CD14-positive monocyte (primary cell): Measurements from ENCODE around the gene ANKRD50. TPM values are rescaled to one million over a fixed set of nuclear protein-coding genes. Genes with fewer than 3 reads are reported as not detected.

Experiments
- DNase-seq, 3 donors: peaks; one replicate each; pipeline ENCODE4 v3.0.0-alpha.2; 2011 to 2022
- H2AFZ ChIP-seq: 2 replicates; pipeline ENCODE4 v1.6.0; 2012; ENCODE audit warnings: mild to moderate bottlenecking, low read depth, low read length, inconsistent platforms; ENCODE audit not compliant: insufficient read depth, poor library complexity, severe bottlenecking
- H3K27ac ChIP-seq, 2 donors: 1 replicate in 1 of 2; 2 replicates in 1 of 2; pipeline ENCODE4 v1.5.1; 2012 to 2013; ENCODE audit warnings: low read length in 2 of 2, control low read depth in 1 of 2, inconsistent platforms in 1 of 2, low read depth in 1 of 2, mild to moderate bottlenecking in 1 of 2
- H3K27me3 ChIP-seq, 2 donors: one replicate each; pipeline versions ENCODE4 v1.6.0 to v1.6.1; 2011 to 2013; ENCODE audit warnings: low read length in 2 of 2; ENCODE audit not compliant: control insufficient read depth in 2 of 2, insufficient read depth in 2 of 2
- H3K36me3 ChIP-seq, 2 donors: replicated peaks in 1 of 2; 1 replicate in 1 of 2; 2 replicates in 1 of 2; pipeline versions ENCODE4 v1.5.1 to v1.6.1; 2012 to 2013; ENCODE audit warnings: low read length in 2 of 2, control low read depth in 1 of 2, inconsistent platforms in 1 of 2, mild to moderate bottlenecking in 1 of 2; ENCODE audit not compliant: insufficient read depth in 2 of 2, control insufficient read depth in 1 of 2
- H3K4me1 ChIP-seq, 2 donors: 1 replicate in 1 of 2; 2 replicates in 1 of 2; pipeline versions ENCODE4 v1.5.1 to v1.6.1; 2012 to 2013; ENCODE audit warnings: low read length in 2 of 2, control low read depth in 1 of 2, inconsistent platforms in 1 of 2, mild to moderate bottlenecking in 1 of 2, moderate library complexity in 1 of 2; ENCODE audit not compliant: insufficient read depth in 2 of 2, control insufficient read depth in 1 of 2
- H3K4me2 ChIP-seq: replicated peaks from 2 replicates; pipeline ENCODE3; 2012; ENCODE audit warnings: low read length, moderate library complexity, mild to moderate bottlenecking; ENCODE audit not compliant: poor library complexity, severe bottlenecking; ENCODE audit errors: extremely low read depth
- H3K4me3 ChIP-seq, 3 experiments: fragments of 200-600 bp in 1 of 3; sonication (generic) in 1 of 3; replicated peaks in 1 of 3; 1 replicate in 2 of 3; 2 replicates in 1 of 3; pipeline ENCODE4 v1.5.1; 2011 to 2013; ENCODE audit warnings: low read length in 3 of 3, mild to moderate bottlenecking in 3 of 3, control low read depth in 2 of 3, low read depth in 2 of 3, inconsistent platforms in 1 of 3, moderate library complexity in 1 of 3
- H3K79me2 ChIP-seq: 2 replicates; pipeline ENCODE4 v1.6.0; 2012; ENCODE audit warnings: mild to moderate bottlenecking, control low read depth, inconsistent platforms, low read length, moderate library complexity; ENCODE audit not compliant: insufficient read depth
- H3K9ac ChIP-seq: 2 replicates; pipeline ENCODE4 v1.6.0; 2017; ENCODE audit warnings: low read length, mild to moderate bottlenecking; ENCODE audit not compliant: insufficient read depth, poor library complexity, severe bottlenecking
- H3K9me3 ChIP-seq, 2 donors: replicated peaks in 1 of 2; 1 replicate in 1 of 2; 2 replicates in 1 of 2; pipeline versions ENCODE4 v1.5.1 to v1.6.1; 2012 to 2013; ENCODE audit warnings: low read length in 2 of 2, control low read depth in 1 of 2; ENCODE audit not compliant: control insufficient read depth in 1 of 2, insufficient read depth in 1 of 2
- H4K20me1 ChIP-seq: 2 replicates; pipeline ENCODE4 v1.6.0; 2012; ENCODE audit warnings: mild to moderate bottlenecking, low read length, control low read depth, moderate library complexity; ENCODE audit not compliant: insufficient read depth
- H3K27ac Mint-ChIP-seq, 7 donors: one replicate each; pipeline ENCODE4 v1.8.0; 2020; ENCODE audit warnings: mild to moderate bottlenecking in 7 of 7, mixed read lengths in 7 of 7, moderate library complexity in 6 of 7, inconsistent platforms in 2 of 7
- H3K27me3 Mint-ChIP-seq, 3 donors: one replicate each; pipeline ENCODE4 v1.8.0; 2021 to 2022; ENCODE audit warnings: low read depth in 3 of 3, mild to moderate bottlenecking in 3 of 3, mixed read lengths in 3 of 3, moderate library complexity in 3 of 3, inconsistent platforms in 1 of 3
- H3K36me3 Mint-ChIP-seq, 2 donors: one replicate each; pipeline ENCODE4 v1.8.0; 2020; ENCODE audit warnings: mixed read lengths in 2 of 2, inconsistent platforms in 1 of 2, mild to moderate bottlenecking in 1 of 2
- H3K4me1 Mint-ChIP-seq: one replicate; pipeline ENCODE4 v1.8.0; 2020; ENCODE audit warnings: mild to moderate bottlenecking, mixed read lengths
- H3K4me3 Mint-ChIP-seq, 2 donors: one replicate each; pipeline ENCODE4 v1.8.0; 2020; ENCODE audit warnings: mild to moderate bottlenecking in 2 of 2, mixed read lengths in 2 of 2, moderate library complexity in 1 of 2
- H3K9me3 Mint-ChIP-seq, 7 donors: one replicate each; pipeline ENCODE4 v1.8.0; 2020 to 2022; ENCODE audit warnings: mixed read lengths in 7 of 7, mild to moderate bottlenecking in 6 of 7, moderate library complexity in 6 of 7, inconsistent platforms in 2 of 7
- WGBS: methylation state at CpG from one replicate; pipeline ENCODE4 v1.1.5; 2013; ENCODE audit warnings: missing lambda C conversion rate; ENCODE audit not compliant: insufficient coverage; 5-methylcytosine and 5-hydroxymethylcytosine counted together
- intact Hi-C, 2 donors: fragments of 100-400 bp; cut with micrococcal nuclease; formaldehyde crosslinking; loops; one replicate each; pipeline versions ENCODE4 v1.15.0 to v1.15.1; 2023
- polyA plus RNA-seq, 3 donors: library from polyadenylated mRNA; depleted of rRNA in 1 of 3; unstranded in 2 of 3; stranded (reverse) in 1 of 3; fragments of 300-500 nt in 2 of 3; fragments of >200 nt in 1 of 3; fragmentation: Illumina TruSeq in 2 of 3; gene quantifications; 1 replicate in 2 of 3; 2 replicates in 1 of 3; pipeline ENCODE4 v1.2.3, GENCODE V29; 2012 to 2021
- TF ChIP-seq, protein P1 (sequence below): fragments of 200-600 bp; IDR thresholded peaks from one replicate; pipeline ENCODE4 v1.8.0; 2022; ENCODE audit warnings: antibody characterized with exemption, mild to moderate bottlenecking

Gene ANKRD50
- polyA plus RNA-seq, 3 donors = 2.6 to 6.4 (median 5.0) TPM

DNA sequence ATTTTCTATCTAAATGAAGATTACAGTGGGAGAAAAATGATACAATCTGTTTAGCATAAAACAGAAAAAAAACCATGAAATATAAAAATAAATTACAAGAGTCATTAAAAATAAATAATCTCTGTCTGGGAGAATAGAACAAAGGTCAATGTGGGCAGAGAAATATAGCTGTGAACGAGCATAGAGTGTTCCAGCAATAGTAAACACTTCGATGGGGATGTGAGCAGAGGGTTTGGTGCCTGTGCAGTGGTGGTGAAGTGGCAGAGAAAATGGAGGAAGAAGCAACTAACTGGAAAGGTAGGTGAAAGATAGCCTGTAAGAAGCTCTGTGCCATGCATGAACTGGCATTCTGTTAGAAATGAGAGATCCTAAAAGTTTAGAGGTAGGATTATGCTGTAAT is 64.9 kb downstream of the ANKRD50 start:
- Histone ChIP-seq H3K4me3 (no peak overlapping the region), H4K20me1 (no peaks in the 10 kb centered on the region), H3K36me3 (no peaks in the 10 kb centered on the region), H3K27ac (no peak overlapping the region), H2AFZ (no peak overlapping the region), H3K79me2 (no peaks in the 10 kb centered on the region), H3K4me2 (no peak overlapping the region), H3K27me3 (no peaks in the 10 kb centered on the region), H3K9ac (no peak overlapping the region), H3K9me3 (peaks cover 5 to 13% of the 10 kb centered on the region in 2 donors), H3K4me1 (peaks cover 2 to 3% of the 10 kb centered on the region in 2 donors)
- Mint-ChIP-seq H3K9me3 (peaks cover 5 to 18% (median 9%) of the 10 kb centered on the region in 7 donors), H3K27ac (no peak overlapping the region), H3K27me3 (peaks cover 0 to 2% (median 0%) of the 10 kb centered on the region in 3 donors), H3K4me3 (no peak overlapping the region), H3K36me3 (peaks cover 5 to 11% of the 10 kb centered on the region in 2 donors), H3K4me1 (peaks cover 4% of the 10 kb centered on the region)
- intact Hi-C loops = no loop called here
- TF ChIP-seq, protein P1, sequence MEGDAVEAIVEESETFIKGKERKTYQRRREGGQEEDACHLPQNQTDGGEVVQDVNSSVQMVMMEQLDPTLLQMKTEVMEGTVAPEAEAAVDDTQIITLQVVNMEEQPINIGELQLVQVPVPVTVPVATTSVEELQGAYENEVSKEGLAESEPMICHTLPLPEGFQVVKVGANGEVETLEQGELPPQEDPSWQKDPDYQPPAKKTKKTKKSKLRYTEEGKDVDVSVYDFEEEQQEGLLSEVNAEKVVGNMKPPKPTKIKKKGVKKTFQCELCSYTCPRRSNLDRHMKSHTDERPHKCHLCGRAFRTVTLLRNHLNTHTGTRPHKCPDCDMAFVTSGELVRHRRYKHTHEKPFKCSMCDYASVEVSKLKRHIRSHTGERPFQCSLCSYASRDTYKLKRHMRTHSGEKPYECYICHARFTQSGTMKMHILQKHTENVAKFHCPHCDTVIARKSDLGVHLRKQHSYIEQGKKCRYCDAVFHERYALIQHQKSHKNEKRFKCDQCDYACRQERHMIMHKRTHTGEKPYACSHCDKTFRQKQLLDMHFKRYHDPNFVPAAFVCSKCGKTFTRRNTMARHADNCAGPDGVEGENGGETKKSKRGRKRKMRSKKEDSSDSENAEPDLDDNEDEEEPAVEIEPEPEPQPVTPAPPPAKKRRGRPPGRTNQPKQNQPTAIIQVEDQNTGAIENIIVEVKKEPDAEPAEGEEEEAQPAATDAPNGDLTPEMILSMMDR = no peak
- WGBS = 94% methylated on average over 2 of the region's 2 CpGs
- DNase-seq = no peak

GRCh38 chr4:124644621-124645020 is 67.9 kb downstream of the ANKRD50 start:
- TF ChIP-seq, protein P1 = no peak
- Mint-ChIP-seq H3K27me3 (peaks cover 0 to 2% (median 0%) of the 10 kb centered on the region in 3 donors), H3K36me3 (no peaks in the 10 kb centered on the region), H3K9me3 (peaks cover 0 to 4% (median 0%) of the 10 kb centered on the region in 7 donors), H3K4me3 (no peak overlapping the region), H3K4me1 (peaks cover 9% of the 10 kb centered on the region), H3K27ac (no peak overlapping the region)
- no peak overlapping the region for H3K27ac ChIP-seq
- no peaks in the 10 kb centered on the region for H3K9me3 ChIP-seq
- H3K27me3 ChIP-seq = no peaks in the 10 kb centered on the region
- no peak overlapping the region for H2AFZ ChIP-seq
- WGBS = 100% methylated on average over 1 of the region's 3 CpGs
- no peaks in the 10 kb centered on the region for H3K79me2 ChIP-seq
- no peak overlapping the region for H3K9ac ChIP-seq
- H3K36me3 ChIP-seq = no peaks in the 10 kb centered on the region
- no peak overlapping the region for H3K4me2 ChIP-seq
- peaks cover 8 to 13% of the 10 kb centered on the region in 2 donors for H3K4me1 ChIP-seq
- no peak overlapping the region for H3K4me3 ChIP-seq
- intact Hi-C loops = no loop called here
- H4K20me1 ChIP-seq = no peaks in the 10 kb centered on the region
- DNase-seq = no peak
